IMR-90 (cell line): ENCODE measurements around the gene JPT2. TPM values are rescaled to one million over a fixed set of nuclear protein-coding genes. Genes with fewer than 3 reads are reported as not detected.

ENCODE experiments used
- ATAC-seq: fragments of 200-7000 bp; cut with Tn5 transposase; 2 replicates; pipeline ENCODE4 v1.9.1; 2020; ENCODE audit warnings: low read depth, mild to moderate bottlenecking, moderate library complexity
- BruUV-seq: library from RNA; stranded (reverse); fragments of 400-500 nt; replicated peaks from 2 replicates; lab custom pipeline; 2021; lab: Mats Ljungman, UMichigan
- CTCF ChIA-PET: fragments of 300-600 bp; formaldehyde crosslinking; extraction: SDS; loops from one replicate; lab custom pipeline; 2021; ENCODE audit warnings: antibody characterized with exemption; lab: Yijun Ruan, JAX
- POLR2A ChIA-PET: fragments of 300-600 bp; sonication (Branson Sonifier 250); formaldehyde crosslinking; loops from one replicate; lab custom pipeline; 2022; ENCODE audit warnings: antibody characterized with exemption; ENCODE audit not compliant: unreplicated experiment; lab: Charles Lee
- DNase-seq: peaks from one replicate; pipeline ENCODE4 v3.0.0; 2013
- H2AFZ ChIP-seq: replicated peaks from 2 replicates; pipeline ENCODE3; 2013; ENCODE audit warnings: low read length, mild to moderate bottlenecking; ENCODE audit not compliant: poor library complexity
- H2AK5ac ChIP-seq: 2 replicates; pipeline ENCODE4 v1.6.1; 2013; ENCODE audit warnings: low read depth, low read length, inconsistent platforms
- H2AK9ac ChIP-seq: replicated peaks from 2 replicates; pipeline ENCODE3; 2013; ENCODE audit warnings: mild to moderate bottlenecking, low read depth, low read length, moderate library complexity; ENCODE audit not compliant: poor library complexity
- H2BK120ac ChIP-seq: 2 replicates; pipeline ENCODE4 v1.6.1; 2013; ENCODE audit warnings: low read depth, low read length, inconsistent platforms
- H2BK15ac ChIP-seq: 3 replicates; pipeline ENCODE4 v1.6.1; 2013; ENCODE audit warnings: low read depth, low read length, inconsistent platforms
- H2BK20ac ChIP-seq: 2 replicates; pipeline ENCODE4 v1.6.1; 2013; ENCODE audit warnings: low read depth, mild to moderate bottlenecking, inconsistent platforms, low read length, moderate library complexity
- H2BK5ac ChIP-seq: 2 replicates; pipeline ENCODE4 v1.6.1; 2013; ENCODE audit warnings: mild to moderate bottlenecking, low read depth, low read length, inconsistent platforms; ENCODE audit not compliant: poor library complexity, severe bottlenecking
- H3K14ac ChIP-seq: replicated peaks from 2 replicates; pipeline ENCODE4 v1.6.1; 2013; ENCODE audit warnings: low read depth, low read length, inconsistent platforms
- H3K18ac ChIP-seq: 2 replicates; pipeline ENCODE4 v1.6.1; 2013; ENCODE audit warnings: low read depth, low read length, control low read depth
- H3K23ac ChIP-seq: 2 replicates; pipeline ENCODE4 v1.6.1; 2013; ENCODE audit warnings: low read depth, low read length, inconsistent platforms
- H3K27ac ChIP-seq: 2 replicates; pipeline ENCODE4 v1.5.1; 2013; ENCODE audit warnings: mild to moderate bottlenecking, control low read depth, low read length; ENCODE audit not compliant: insufficient read depth
- H3K27me3 ChIP-seq: 2 replicates; pipeline ENCODE4 v1.6.1; 2013; ENCODE audit warnings: low read length; ENCODE audit not compliant: control insufficient read depth, insufficient read depth
- H3K36me3 ChIP-seq: 2 replicates; pipeline ENCODE4 v1.6.1; 2013; ENCODE audit warnings: low read length, mixed read lengths; ENCODE audit not compliant: control insufficient read depth, insufficient read depth
- H3K4ac ChIP-seq: 2 replicates; pipeline ENCODE4 v1.6.1; 2013; ENCODE audit warnings: low read depth, low read length, inconsistent platforms
- H3K4me1 ChIP-seq: 2 replicates; pipeline ENCODE4 v1.6.1; 2013; ENCODE audit warnings: low read length, mixed read lengths; ENCODE audit not compliant: control insufficient read depth, insufficient read depth
- H3K4me2 ChIP-seq: 2 replicates; pipeline ENCODE4 v1.6.1; 2013; ENCODE audit warnings: low read depth, mild to moderate bottlenecking, control low read depth, low read length, moderate library complexity
- H3K4me3 ChIP-seq: 2 replicates; pipeline ENCODE4 v1.5.1; 2013; ENCODE audit warnings: low read depth, mild to moderate bottlenecking, control low read depth, low read length, moderate library complexity; ENCODE audit not compliant: insufficient read depth
- H3K56ac ChIP-seq: 2 replicates; pipeline ENCODE4 v1.6.1; 2013; ENCODE audit warnings: low read length, inconsistent platforms; ENCODE audit not compliant: insufficient read depth; ENCODE audit errors: extremely low read depth
- H3K79me1 ChIP-seq, 2 experiments: 2 replicates each; pipeline ENCODE4 v1.6.1; 2013; ENCODE audit warnings: low read length in 2 of 2, inconsistent platforms in 1 of 2, low read depth in 1 of 2
- H3K9ac ChIP-seq: 2 replicates; pipeline ENCODE4 v1.6.1; 2013; ENCODE audit warnings: low read depth, low read length, control low read depth
- H3K9me1 ChIP-seq: 2 replicates; pipeline ENCODE4 v1.6.1; 2013; ENCODE audit warnings: low read length, inconsistent platforms; ENCODE audit not compliant: insufficient read depth
- H3K9me3 ChIP-seq: 2 replicates; pipeline ENCODE4 v1.6.1; 2013; ENCODE audit warnings: low read length; ENCODE audit not compliant: control insufficient read depth, insufficient read depth
- H4K20me1 ChIP-seq: 2 replicates; pipeline ENCODE4 v1.6.1; 2013; ENCODE audit warnings: low read length, inconsistent platforms; ENCODE audit not compliant: insufficient read depth
- H4K5ac ChIP-seq: 2 replicates; pipeline ENCODE4 v1.6.1; 2013; ENCODE audit warnings: mild to moderate bottlenecking, low read depth, low read length, control low read depth
- H4K8ac ChIP-seq, 2 experiments: 2 replicates each; pipeline ENCODE4 v1.6.1; 2013; ENCODE audit warnings: low read depth in 2 of 2, low read length in 2 of 2, control low read depth in 1 of 2, inconsistent platforms in 1 of 2
- H4K91ac ChIP-seq: 2 replicates; pipeline ENCODE4 v1.6.1; 2013; ENCODE audit warnings: low read depth, low read length, inconsistent platforms; ENCODE audit not compliant: insufficient read depth
- CEBPB ChIP-seq: IDR thresholded peaks from 2 replicates; pipeline ENCODE4 v1.6.1; 2012; ENCODE audit warnings: low read depth, low read length, improper control_type of control experiment
- RFX5 ChIP-seq: IDR thresholded peaks from 2 replicates; pipeline ENCODE4 v1.8.0; 2012; ENCODE audit warnings: low read depth, mild to moderate bottlenecking, low read length, moderate library complexity
- WGBS, 2 experiments: methylation state at CpG; one replicate each; pipeline versions ENCODE4 v1.1.5 to v1.1.7; 2013; ENCODE audit warnings: missing lambda C conversion rate in 2 of 2; ENCODE audit not compliant: insufficient read length in 1 of 2; ENCODE audit errors: extremely low coverage in 2 of 2; 5-methylcytosine and 5-hydroxymethylcytosine counted together
- dilution Hi-C: fragments of 300-500 bp; cut with HindIII; formaldehyde crosslinking; loops from one replicate; pipeline ENCODE4 v1.14.3; 2018; ENCODE audit warnings: low sequenced_read_pairs; ENCODE audit not compliant: unreplicated experiment
- in situ Hi-C: fragments of 300-500 bp; cut with MboI; formaldehyde crosslinking; loops from 3 replicates; pipeline ENCODE4 v1.14.3; 2019; ENCODE audit warnings: low sequenced_read_pairs, inconsistent platforms, mixed read lengths
- intact Hi-C: fragments of 100-400 bp; cut with micrococcal nuclease; formaldehyde crosslinking; loops from 2 replicates; pipeline ENCODE4 v1.10.0; 2022
- polyA plus RNA-seq, 3 experiments: library from polyadenylated mRNA; depleted of rRNA; stranded (reverse); fragments of >200 nt; gene quantifications; 2 replicates each; pipeline ENCODE4 v1.2.3, GENCODE V29; 2012; ENCODE audit warnings: low replicate concordance in 1 of 3
- total RNA-seq: library from RNA; depleted of rRNA; stranded (reverse); fragments of >200 nt; gene quantifications from 2 replicates; pipeline ENCODE4 v1.2.3, GENCODE V29; 2012

JPT2 gene
- total and polyA plus RNA-seq, 2 of the 4 experiments (the other 2 are of a cell fraction), result 40.0 to 41.5 TPM

DNA sequence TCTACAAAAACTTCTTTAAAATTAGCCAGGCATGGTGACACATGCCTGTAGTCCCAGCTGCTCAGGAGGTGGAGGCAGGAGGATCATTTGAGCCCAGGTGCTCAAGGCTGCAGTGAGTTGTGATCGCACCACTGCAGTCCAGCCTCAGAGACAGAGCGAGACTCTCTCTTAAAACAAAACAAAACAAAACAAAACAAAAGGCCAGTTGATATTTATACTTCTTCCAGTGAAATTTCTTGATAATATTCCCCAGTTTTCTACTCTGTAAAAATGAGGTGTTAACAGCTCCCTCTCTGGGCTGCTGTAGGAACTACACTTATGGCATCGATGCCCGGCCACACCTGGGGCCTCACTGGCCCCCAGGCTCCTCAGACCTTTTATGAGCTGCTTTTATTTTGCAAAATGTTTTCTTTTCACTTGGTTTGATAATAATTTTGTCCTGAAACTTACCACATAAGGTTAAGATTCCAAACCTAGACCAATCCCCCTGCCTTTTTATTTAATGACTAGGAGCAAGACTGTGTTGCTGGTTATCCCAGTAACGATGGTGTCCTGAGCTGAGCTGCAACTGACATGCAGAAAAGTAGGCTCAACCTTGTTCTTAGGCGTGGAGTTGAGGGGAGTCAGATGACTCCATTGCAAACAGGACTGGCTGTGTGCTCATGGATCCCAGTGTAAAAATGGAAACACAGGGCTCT is 45.5 kb downstream of the JPT2 start (continued):
- TF ChIP-seq RFX5, result no peak

- no peak for DNase-seq
Observed at GRCh38 chr16:1724491-1724890, 46.4 kb downstream of the JPT2 start.

More at GRCh38 chr16:1724491-1724890, 46.4 kb downstream of the JPT2 start:
- H3K23ac ChIP-seq, result no peak overlapping the region
- peaks cover 55% of the 10 kb centered on the region for H4K20me1 ChIP-seq
- in situ Hi-C loops, result no loop called here
- H3K79me1 ChIP-seq, result peaks cover 21 to 73% of the 10 kb centered on the region in 2 experiments
- no peak overlapping the region for H3K18ac ChIP-seq
- H3K4ac ChIP-seq, result no peak overlapping the region
- ATAC-seq, result no peak
- WGBS, 2 experiments, result 100% methylated on average over 5 of the region's 12 CpGs; no CpG with 5 or more reads in 1 of the 2 experiments
- H2BK15ac ChIP-seq, result no peak overlapping the region
- dilution Hi-C loops, result no loop called here
- H2AK9ac ChIP-seq, result no peak overlapping the region
- no peak overlapping the region for H2BK20ac ChIP-seq
- no peak overlapping the region for H2BK5ac ChIP-seq
- H3K36me3 ChIP-seq, result peaks cover 36% of the 10 kb centered on the region
- no peak overlapping the region for H4K8ac ChIP-seq
- no peak overlapping the region for H4K91ac ChIP-seq
- H3K9me1 ChIP-seq, result peaks cover 8% of the 10 kb centered on the region
- H4K5ac ChIP-seq, result no peak overlapping the region
- H3K14ac ChIP-seq, result no peak overlapping the region
- no peak overlapping the region for H3K4me2 ChIP-seq
- peaks cover 8% of the 10 kb centered on the region for H3K4me1 ChIP-seq
- H3K56ac ChIP-seq, result no peak overlapping the region
- H3K9ac ChIP-seq, result no peak overlapping the region
- no peak overlapping the region for H2BK120ac ChIP-seq
- TF ChIP-seq CEBPB, result no peak
- intact Hi-C loops, result no loop called here
- H3K9me3 ChIP-seq, result no peaks in the 10 kb centered on the region
- H3K27ac ChIP-seq, result no peak overlapping the region
- no peaks in the 10 kb centered on the region for H3K27me3 ChIP-seq
- ChIA-PET CTCF (no interaction called here), POLR2A (no interaction called here)
- no peak overlapping the region for H3K4me3 ChIP-seq
- no peak overlapping the region for H2AK5ac ChIP-seq
- BruUV-seq, result no TSS peak
- no peak overlapping the region for H2AFZ ChIP-seq
